HG02852 (cell line): Measurements from ENCODE around the gene LRIG2.
"Not testable (repeated sequence)": the region's sequence is repeated elsewhere in the genome, so short reads cannot be mapped to it uniquely, and the experiment has no call there.

Experiments
- ATAC-seq: cut with Tn5 transposase; IDR thresholded peaks from one replicate; pipeline ENCODE4 v1.9.1; 2021; ENCODE audit warnings: mild to moderate bottlenecking, moderate library complexity; ENCODE audit not compliant: unreplicated experiment

LRIG2 gene

DNA sequence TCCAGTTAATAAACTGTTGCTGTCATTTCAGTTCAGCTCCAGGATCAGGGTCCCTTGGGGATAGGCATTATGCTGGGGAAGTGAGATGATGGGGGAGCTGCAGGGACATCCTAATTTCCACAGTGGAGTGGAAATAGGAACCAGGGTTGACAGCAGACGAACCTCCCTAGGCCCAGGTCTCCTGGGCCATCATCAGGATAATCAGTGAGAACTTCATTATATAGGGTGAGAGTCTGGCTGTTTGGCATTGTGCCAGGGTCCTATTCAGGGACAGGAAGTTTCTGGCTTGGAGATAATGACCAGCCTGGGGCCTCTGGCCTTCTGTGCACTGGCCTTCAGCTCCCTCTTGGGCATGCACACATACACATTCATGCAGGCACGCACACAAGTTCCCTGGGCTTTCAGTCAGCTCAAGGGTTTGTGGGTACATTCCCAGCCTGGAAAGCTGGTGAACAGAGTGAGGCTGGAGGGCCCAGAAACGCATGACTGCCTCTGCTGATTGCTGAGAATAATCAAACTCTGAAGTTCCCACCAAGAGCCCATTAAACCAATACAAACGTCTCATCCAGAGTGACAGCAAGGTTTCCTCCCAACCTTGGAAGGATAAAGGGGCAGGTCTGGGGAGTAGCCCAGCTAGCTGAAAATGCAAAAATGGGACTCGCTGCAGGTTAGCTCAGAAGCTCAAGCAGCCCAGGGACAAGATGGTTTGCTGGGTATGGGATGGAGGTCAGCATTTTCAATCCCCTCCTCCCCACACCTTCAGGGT, 13.9 kb upstream of the LRIG2 start:
- no peak for ATAC-seq

DNA sequence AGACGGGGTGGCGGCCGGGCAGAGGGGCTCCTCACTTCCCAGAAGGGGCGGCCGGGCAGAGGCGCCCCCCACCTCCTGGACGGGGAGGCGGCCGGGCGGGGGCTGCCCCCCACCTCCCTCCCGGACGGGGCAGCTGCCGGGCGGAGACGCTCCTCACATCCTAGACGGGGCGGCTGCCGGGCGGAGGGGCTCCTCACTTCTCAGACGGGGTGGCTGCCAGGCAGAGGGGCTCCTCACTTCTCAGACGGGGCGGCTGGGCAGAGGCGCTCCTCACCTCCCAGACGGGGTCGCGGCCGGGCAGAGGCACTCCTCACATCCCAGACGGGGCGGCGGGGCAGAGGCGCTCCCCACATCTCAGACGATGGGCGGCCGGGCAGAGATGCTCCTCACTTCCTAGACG, 9.5 kb upstream of the LRIG2 start:
- ATAC-seq, result not testable (repeated sequence)

DNA sequence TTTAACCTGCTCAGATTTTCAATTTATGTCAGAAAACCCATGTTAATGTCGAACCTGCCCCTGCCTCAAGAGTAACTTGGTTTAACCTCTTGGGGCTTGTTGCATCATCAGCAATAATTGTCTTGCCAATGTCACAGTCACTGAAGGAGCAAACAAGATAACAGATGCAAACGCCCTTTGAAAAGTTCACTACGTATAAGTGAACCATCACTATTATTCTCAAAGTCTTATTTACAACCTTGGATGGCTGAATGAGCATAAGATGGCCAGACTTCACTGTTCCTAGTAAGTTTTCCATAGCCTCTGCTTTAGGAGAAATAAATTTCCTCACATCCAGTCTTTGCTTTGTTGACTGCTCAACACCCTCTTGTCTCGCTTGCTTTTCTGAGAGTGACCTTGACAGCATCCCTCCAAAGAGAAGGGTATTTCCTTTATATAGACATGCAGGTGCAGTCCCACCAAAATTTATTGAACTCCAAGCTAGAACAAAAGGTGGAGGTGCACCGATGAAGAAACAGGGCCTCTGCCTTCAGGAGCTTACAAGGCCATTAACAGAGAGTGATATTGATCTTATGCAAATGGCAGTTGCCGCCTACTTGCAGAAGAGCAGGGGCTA, 749 bp upstream of the LRIG2 start:
- ATAC-seq, result no peak

DNA sequence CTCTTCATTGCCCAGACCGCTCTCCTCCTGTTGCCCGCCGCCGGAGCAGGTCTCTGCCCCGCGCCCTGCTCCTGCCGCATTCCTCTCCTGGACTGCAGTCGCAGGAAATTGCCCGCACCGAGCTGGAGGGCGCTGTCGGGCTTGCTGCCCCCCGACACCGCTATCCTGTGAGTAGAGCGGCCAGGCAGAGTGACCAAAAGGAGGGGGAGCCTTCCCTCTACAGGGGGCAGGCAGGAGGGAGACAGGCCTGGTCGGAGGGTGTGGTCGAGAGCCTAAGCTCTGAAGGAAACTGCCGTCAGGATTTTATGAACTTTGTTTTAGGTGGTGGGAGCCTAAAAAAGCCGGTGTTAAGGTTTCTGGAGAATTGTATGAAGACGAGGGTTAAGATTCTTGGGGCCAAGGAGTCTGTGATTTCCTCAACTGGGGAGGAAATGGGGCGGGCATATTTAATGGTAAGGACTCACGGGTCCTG, 517 bp downstream of the LRIG2 start:
- no peak for ATAC-seq

DNA sequence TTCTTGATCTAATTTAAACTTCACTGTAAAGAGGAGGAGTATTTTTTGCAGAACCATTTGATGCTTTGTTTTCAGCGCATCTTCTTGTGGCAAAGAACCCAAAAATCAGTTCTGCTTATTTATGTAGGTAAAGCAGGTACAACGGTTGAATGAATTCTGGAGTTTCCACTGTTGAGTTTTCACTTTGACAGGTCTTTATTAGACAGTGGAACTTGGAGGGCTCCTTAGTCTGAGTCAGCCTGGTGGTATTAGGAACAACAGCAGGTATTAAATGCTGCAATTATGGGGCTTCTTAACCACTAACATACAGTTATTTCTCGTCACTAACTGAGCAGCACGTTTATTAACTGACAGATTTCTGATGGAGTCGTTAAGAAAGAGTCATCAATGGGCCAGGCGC, 1.2 kb downstream of the LRIG2 start:
- no peak for ATAC-seq

DNA sequence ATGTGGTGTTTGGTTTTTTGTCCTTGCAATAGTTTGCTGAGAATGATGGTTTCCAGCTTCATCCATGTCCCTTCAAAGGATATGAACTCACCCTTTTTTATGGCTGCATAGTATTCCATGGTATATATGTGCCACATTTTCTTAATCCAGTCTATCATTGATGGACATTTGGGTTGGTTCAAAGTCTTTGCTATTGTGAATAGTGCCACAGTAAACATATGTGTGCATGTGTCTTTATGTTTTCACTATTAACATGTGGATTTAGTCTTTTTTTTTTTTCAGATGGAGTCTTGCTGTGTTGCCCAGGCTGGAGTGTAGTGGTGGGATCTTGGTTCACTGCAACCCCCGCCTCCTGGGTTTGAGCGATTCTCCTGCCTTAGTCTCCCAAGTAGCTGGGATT, 5.0 kb downstream of the LRIG2 start:
- not testable (repeated sequence) for ATAC-seq

DNA sequence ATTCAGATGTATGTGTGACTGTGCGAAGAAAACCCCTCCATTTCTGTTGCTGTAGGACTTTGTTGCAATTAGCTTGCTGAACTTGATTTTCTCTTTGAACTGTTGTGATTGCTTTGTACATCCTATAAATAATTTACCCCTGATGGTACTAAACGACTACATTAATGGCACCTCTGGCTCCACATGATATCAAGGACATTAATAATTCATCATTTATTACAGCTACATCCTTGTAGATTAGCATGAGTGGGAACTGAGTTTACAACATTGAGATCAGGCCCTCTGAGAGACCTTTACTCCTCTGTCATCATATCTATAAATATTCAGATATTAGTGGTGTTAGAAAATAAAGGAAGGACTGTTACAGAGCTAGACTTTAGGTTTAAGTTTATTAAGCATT, 13.5 kb downstream of the LRIG2 start:
- ATAC-seq, result no peak

DNA sequence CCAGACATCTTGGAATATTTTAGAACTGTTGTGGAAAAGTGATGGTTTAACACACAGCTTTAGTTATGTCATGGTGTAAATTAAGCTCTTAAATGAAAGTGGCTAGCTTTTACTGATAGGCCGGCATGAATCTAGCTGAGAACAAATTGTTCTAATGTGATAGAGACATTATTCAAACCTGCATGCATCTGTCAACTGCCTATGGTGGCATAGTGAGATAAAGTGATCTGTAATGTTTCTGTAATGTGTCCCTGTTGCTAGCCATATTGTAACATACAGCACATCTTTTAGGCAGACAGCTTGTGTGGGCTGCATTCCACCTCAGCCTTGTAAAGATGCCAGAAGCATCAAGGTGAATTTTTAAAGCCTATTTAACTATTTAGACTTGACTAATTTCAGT, 16.0 kb downstream of the LRIG2 start:
- no peak for ATAC-seq

DNA sequence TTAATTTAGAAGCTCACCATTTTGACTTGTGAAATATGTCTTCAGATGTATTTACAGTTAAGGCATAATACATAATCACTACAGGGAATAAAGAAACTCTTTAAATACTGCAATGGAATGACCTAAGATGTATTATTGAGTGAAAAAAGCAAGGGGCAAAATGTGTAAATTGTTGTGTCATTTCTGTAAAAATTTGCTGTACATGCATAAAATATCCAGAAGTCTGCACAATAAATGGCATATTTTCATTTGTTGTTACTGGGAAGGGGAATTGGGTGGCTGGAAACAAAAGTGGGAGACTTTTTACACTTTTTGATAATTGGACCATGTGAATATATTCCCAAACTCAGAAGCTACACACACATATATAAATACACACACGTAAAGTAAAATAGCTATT, 17.1 kb downstream of the LRIG2 start:
- ATAC-seq, result no peak

DNA sequence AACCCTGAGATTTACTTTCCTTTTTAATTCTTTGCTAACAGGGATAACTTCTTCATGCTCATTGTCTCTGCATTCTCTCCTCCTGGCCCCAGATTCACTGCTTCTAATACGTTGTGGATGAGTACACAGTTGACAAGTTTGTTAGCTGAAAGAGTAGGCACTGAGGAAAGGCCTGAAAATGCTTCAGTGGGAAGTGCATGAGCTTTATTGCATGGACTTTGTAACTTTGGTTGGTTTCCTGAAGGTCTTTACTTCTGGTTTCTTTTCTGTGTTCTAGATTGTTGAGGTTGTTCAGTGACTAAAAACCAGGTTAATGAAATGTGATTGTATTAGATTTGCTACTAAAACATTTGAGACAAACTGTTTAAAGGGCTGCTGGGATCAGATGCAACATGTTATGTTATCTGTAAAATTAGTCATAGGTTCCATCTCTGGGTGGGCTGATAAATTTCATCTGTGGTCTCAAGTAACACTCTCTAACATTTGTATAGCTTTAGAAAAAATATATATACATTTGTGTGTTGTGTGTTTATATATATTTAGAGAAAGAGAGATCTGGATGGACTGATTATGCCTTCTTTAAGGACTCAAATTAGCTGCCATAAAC, 19.1 kb downstream of the LRIG2 start:
- no peak for ATAC-seq

DNA sequence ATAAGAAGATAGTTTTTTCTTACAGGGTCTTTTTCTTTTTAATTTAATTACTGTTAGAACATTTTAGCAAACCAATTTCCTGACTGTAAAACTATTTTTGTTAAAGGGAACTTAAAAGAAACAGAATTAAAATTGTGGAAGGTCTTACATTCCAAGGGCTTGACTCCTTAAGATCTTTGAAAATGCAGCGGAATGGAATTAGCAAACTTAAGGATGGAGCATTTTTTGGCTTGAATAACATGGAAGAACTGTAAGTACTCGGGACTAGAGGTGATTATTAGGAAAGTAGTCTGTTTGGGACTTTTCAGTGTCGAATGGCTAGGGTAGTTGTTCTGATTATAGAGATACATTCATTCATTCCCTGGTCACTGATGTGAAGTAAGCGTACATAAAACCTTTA, 21.5 kb downstream of the LRIG2 start:
- no peak for ATAC-seq

DNA sequence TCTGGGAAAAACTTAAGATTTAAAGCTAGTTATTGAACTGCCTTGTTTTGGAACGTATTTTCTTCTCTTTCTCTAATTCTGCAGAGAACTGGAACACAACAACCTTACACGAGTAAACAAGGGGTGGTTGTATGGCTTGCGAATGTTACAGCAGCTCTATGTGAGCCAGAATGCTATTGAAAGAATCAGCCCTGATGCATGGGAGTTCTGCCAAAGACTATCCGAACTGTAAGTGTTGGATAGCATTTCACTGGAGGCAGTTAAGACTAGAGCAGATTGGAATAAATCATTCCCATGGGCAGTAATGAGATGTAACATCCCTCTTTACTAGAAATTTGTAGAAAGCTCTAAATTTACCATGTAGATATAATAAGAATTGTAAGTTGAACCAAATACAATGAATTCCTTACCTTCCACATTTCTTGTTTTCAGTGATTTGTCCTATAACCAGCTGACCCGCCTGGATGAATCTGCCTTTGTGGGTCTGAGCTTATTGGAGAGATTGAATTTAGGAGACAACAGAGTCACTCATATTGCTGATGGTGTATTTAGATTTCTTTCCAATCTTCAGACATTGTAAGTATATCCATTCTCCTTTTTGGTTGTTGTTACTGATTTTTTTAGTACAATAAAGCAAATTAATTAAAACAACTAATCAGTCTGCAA, 22.9 kb downstream of the LRIG2 start:
- ATAC-seq, result no peak

DNA sequence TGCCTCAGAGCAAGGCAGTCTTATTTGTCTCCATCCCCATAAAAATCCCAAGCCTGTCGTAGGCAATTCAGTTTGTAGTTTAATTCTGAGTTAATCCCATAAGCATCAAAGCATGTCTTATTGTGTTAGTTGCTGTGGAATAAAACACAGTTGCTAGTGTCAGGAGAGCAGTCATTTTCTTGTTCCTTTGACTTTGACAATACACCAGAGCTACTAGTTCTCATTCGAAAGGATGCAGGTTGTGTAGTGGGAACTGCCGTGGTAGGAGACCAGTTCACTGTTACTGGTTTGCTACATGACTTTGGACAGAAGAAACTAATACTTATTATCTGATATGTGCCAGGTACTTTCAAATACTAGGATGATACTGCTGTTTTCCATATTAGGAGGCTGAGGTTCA, 23.5 kb downstream of the LRIG2 start:
- no peak for ATAC-seq

DNA sequence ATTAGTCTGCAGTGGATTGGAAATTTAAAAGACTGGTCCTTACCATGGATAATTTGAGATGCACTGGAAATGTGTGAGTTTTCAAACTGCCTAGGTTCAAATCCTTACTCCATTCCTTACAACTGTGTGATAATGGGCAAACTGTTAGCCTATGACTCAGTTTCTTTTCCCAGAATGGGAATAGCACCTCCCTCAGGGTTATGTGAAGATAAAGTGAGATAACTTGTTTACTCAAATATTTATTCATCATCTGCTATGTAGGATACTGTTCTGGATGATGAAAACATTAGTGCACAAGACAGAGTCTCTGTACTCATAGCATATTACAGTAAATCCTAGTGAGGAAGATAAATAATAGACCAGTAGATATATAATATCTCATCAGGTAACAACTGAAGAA, 28.6 kb downstream of the LRIG2 start:
- no peak for ATAC-seq

DNA sequence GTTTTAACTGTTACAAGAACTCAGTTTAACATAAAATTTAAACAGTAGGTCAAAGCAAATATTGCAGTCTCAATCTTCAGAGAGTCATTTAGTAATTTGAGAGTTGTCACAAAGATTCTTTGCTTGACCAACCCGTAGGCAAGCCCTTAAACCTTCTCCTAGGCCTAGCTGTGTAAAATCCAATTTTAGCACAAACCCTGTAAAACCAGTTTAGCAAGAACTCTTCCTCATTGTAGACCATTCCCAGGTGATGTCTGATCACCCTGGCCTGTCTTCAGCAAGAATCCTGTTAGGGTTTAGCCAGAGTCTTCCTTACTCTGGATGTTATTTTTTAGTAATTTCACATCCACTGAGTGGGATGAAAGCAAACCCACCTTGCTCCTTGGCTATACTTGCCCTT, 30.1 kb downstream of the LRIG2 start:
- ATAC-seq, result no peak

DNA sequence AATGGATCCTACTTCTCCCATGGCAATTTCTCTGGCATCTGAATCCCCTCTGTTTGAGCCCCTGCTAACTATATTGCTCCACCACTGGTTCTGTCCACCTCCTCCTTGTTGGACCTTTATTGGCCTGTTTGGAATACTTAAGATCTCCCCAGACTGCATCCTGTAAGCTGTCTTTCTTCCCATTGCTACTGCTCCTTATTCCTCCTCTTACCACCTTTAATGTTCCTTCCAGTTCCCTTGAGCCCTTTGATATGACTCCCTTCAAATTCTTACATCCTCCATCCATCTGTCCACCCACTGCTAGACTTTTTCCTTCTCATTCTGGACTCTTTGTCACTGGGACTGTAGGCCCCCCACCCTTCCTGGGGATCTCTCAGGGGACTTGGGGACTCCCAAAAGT, 31.0 kb downstream of the LRIG2 start:
- no peak for ATAC-seq

DNA sequence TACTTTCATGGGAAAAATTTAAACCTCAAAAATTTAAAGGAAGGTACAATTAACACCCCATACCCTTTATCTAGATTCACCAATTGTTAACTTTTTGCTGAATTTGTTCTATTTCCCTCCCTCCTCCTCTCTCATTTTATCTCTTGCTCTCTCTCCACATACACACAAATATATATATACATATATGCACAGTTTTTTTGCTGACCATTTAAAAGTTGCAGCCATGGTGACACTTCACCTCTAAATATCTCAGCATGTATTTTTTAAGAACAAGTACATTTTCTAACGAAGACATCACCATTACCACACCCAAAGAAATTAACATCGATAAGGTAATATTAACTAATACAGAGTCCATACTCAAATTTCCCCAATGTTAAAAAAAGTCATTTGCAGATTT, 33.9 kb downstream of the LRIG2 start:
- no peak for ATAC-seq

DNA sequence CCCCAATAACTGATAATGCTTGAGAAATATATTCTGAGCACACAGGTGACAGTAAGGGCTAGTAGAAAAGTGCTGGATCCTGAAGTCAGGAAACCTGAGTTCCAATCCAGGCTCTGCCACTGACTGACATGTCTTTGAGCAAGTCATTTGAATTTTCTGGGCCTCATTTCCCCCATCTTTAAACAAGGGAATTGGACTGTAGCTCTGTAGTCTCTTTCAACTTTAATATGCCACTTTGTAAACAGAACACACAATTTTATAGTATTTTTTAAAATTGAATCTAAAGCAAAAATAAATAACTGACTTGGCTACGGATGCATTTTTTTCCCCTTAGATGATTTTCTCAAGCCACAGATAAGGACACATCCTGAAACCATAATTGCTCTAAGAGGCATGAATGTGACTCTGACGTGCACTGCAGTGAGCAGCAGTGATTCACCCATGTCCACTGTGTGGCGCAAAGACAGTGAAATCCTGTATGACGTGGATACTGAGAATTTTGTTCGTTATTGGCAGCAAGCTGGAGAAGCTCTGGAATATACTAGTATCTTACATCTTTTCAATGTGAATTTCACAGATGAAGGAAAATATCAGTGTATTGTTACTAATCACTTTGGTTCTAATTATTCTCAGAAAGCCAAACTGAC, 37.0 kb downstream of the LRIG2 start:
- ATAC-seq, result no peak

DNA sequence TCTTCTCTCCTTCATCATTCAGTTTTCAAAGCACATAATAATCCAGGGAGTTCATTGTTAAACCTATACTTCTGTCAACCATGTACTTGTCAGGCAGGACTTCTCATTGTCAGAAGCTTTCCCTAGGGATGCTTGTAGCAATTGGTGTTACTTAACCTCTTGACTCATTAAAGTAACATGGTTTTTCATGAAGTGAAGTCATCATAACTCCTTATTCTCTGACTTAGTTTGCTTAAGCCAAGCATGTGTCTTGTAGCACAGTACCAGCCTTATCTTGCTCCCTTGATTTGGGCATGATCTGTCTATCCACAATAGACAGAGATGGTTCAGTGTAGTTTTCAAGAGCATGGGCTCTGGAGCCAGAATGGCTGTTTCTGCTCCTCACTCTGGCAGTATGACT, 45.3 kb downstream of the LRIG2 start:
- ATAC-seq, result no peak

DNA sequence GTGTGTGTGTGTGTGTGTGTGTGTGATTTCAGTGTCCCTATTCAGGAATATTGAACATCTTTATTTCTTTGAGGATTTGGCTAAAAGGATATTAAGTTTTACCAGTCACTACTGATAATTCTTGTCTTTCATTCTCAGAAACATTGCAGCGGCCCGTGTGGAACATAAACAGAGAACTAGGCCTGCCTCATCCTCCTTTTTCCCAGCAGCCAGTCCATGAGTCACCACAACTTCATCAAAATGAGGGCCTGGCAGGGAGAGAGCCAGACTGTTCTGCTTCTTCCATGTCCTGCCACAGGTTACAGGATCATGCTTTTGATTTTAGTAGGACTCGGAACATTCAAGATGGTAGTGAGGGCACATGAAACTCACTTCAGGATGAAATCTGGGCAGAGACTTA, 50.7 kb downstream of the LRIG2 start:
- ATAC-seq, result no peak

DNA sequence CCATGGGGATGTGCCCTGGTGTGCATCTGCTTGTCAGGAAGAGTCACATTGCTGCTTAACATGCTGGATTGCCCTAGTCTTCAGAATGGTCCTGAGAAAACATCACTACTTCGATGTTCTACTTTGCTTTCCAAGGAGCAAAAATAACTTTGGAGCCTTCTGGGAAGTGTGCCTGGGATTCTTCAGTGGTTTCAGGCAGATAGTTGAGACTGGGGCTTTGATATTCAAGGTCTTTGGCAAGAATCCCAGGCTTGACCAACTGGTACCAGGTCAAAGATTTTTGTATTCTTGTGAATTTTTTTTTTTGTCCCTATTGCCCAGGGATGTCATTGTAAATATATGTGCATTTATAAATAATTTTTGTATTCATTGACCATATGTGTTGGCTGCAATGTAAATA, 51.4 kb downstream of the LRIG2 start:
- no peak for ATAC-seq
